GM12878 (cell line): Measurements from ENCODE around the gene CCDC178. TPM values are rescaled to one million over a fixed set of nuclear protein-coding genes. Genes with fewer than 3 reads are reported as not detected.

Experiments used
- ATAC-seq: fragments of 200-7000 bp; cut with Tn5 transposase; 3 replicates; pipeline ENCODE4 v1.9.1; 2020; ENCODE audit warnings: mild to moderate bottlenecking, moderate library complexity
- BruUV-seq: library from RNA; stranded (reverse); fragments of 400-500 nt; replicated peaks from 2 replicates; lab custom pipeline; 2021; lab: Mats Ljungman, UMichigan
- CTCF ChIA-PET: fragments of 300-600 bp; sonication (Branson Sonifier 250); formaldehyde crosslinking; extraction: SDS; loops from one replicate; lab custom pipeline; 2021; ENCODE audit warnings: inconsistent platforms; lab: Yijun Ruan, JAX
- POLR2A ChIA-PET: fragments of 350-600 bp; formaldehyde crosslinking; extraction: SDS; loops from one replicate; lab custom pipeline; 2021; ENCODE audit warnings: inconsistent platforms; lab: Charles Lee
- RAD21 ChIA-PET: fragments of 300-600 bp; sonication (Branson Sonifier 250); formaldehyde crosslinking; loops from one replicate; lab custom pipeline; 2023; ENCODE audit warnings: antibody characterized with exemption; ENCODE audit not compliant: unreplicated experiment; lab: Charles Lee
- SMC1A ChIA-PET: fragments of 300-600 bp; sonication (Branson Sonifier 250); formaldehyde crosslinking; loops from one replicate; lab custom pipeline; 2023; ENCODE audit not compliant: unreplicated experiment, uncharacterized antibody; lab: Charles Lee
- DNase-seq: peaks from one replicate; pipeline ENCODE4 v3.0.0-alpha.2; 2011; ENCODE audit warnings: low read depth, low spot score
- FAIRE-seq: peaks from 3 replicates; lab custom pipeline; 2011; peaks lifted over from hg19 to GRCh38; lab: Jason Lieb, UNC
- H2AFZ ChIP-seq: 2 replicates; pipeline ENCODE4 v1.6.0; 2011; ENCODE audit warnings: low read depth, low read length, control low read depth; ENCODE audit not compliant: control insufficient read depth
- H3K27ac ChIP-seq: 2 replicates; pipeline ENCODE4 v1.5.1; 2011; ENCODE audit warnings: control low read depth; ENCODE audit not compliant: control insufficient read depth, insufficient read depth
- H3K27me3 ChIP-seq, 2 experiments: replicated peaks in 1 of 2; 2 replicates each; pipeline versions ENCODE4 v1.6.0 to v1.6.1; 2011; ENCODE audit warnings: low read length in 1 of 2; ENCODE audit not compliant: control insufficient read depth in 2 of 2, insufficient read depth in 2 of 2
- H3K36me3 ChIP-seq, 2 experiments: 2 replicates each; pipeline ENCODE4 v1.5.1; 2011; ENCODE audit warnings: low read length in 1 of 2; ENCODE audit not compliant: control insufficient read depth in 2 of 2, insufficient read depth in 2 of 2
- H3K4me1 ChIP-seq: 2 replicates; pipeline ENCODE4 v1.6.1; 2011; ENCODE audit warnings: mild to moderate bottlenecking, low read length, moderate library complexity, mixed read lengths; ENCODE audit not compliant: control insufficient read depth, insufficient read depth
- H3K4me2 ChIP-seq: 2 replicates; pipeline ENCODE4 v1.6.0; 2011; ENCODE audit warnings: control low read depth; ENCODE audit not compliant: control insufficient read depth, insufficient read depth
- H3K4me3 ChIP-seq: fragments of 200-600 bp; sonication (generic); 2 replicates; pipeline ENCODE4 v1.5.1; 2016
- H3K79me2 ChIP-seq: 2 replicates; pipeline ENCODE4 v1.6.0; 2011; ENCODE audit warnings: low read length; ENCODE audit not compliant: control insufficient read depth, insufficient read depth
- H3K9ac ChIP-seq: 2 replicates; pipeline ENCODE4 v1.8.0; 2011; ENCODE audit warnings: low read length, control low read depth, mixed read lengths; ENCODE audit not compliant: control insufficient read depth, insufficient read depth
- H3K9me3 ChIP-seq: replicated peaks from 3 replicates; pipeline ENCODE4 v1.5.1; 2011; ENCODE audit warnings: mild to moderate bottlenecking, low read length; ENCODE audit not compliant: control insufficient read depth, insufficient read depth
- H4K20me1 ChIP-seq: 2 replicates; pipeline ENCODE4 v1.6.0; 2011; ENCODE audit not compliant: control insufficient read depth, insufficient read depth
- CHD4 ChIP-seq: fragments of 200-600 bp; sonication (generic); IDR thresholded peaks from 2 replicates; pipeline ENCODE4 v1.6.1; 2016; ENCODE audit warnings: mild to moderate bottlenecking
- MYB ChIP-seq: fragments of 150-350 bp; IDR thresholded peaks from 2 replicates; pipeline ENCODE4 v1.6.1; 2014; ENCODE audit warnings: mild to moderate bottlenecking, low read depth, low read length, borderline replicate concordance
- NFYB ChIP-seq: IDR thresholded peaks from 2 replicates; pipeline ENCODE4 v1.6.1; 2011; ENCODE audit warnings: low read depth, mild to moderate bottlenecking, low read length, improper control_type of control experiment, moderate library complexity; ENCODE audit not compliant: insufficient read depth
- NRF1 ChIP-seq: conservative IDR thresholded peaks from 2 replicates; pipeline ENCODE4 v1.6.1; 2011; ENCODE audit warnings: mild to moderate bottlenecking, low read depth, low read length, improper control_type of control experiment
- WGBS: methylation state at CpG from one replicate; pipeline ENCODE4 v1.1.6; 2016; ENCODE audit warnings: low lambda C conversion rate; ENCODE audit not compliant: insufficient replicate concordance, insufficient coverage; ENCODE audit errors: missing lambda C conversion rate; 5-methylcytosine and 5-hydroxymethylcytosine counted together
- in situ Hi-C: fragments of 300-500 bp; cut with MboI; formaldehyde crosslinking; loops from 9 replicates; pipeline ENCODE4 v1.14.3; 2018; ENCODE audit warnings: mixed read lengths
- intact Hi-C: fragments of 100-400 bp; cut with micrococcal nuclease; formaldehyde crosslinking; loops from one replicate; pipeline ENCODE4 v1.14.2; 2022; ENCODE audit not compliant: unreplicated experiment
- polyA plus RNA-seq, 11 experiments: library from polyadenylated mRNA; depleted of rRNA in 4 of 11; unstranded in 6 of 11; stranded (reverse) in 5 of 11; fragments of >200 nt; fragmentation: Nextera tagmentation in 4 of 11; fragmentation: Illumina TruSeq in 1 of 11; extraction: Ambion mirVana in 4 of 11; extraction: Trizol in 1 of 11; gene quantifications; 1 replicate in 1 of 11; 2 replicates in 10 of 11; pipeline versions ENCODE4 v1.2.1 to v1.2.3, GENCODE V29; 2011 to 2016; ENCODE audit warnings: inconsistent platforms in 2 of 11, missing spikeins in 2 of 11, low read depth in 1 of 11
- total RNA-seq, 4 experiments: library from RNA; depleted of rRNA in 3 of 4; stranded (reverse); fragments of >200 nt in 3 of 4; fragmentation: Illumina TruSeq in 1 of 4; extraction: Trizol in 1 of 4; gene quantifications; 2 replicates each; pipeline versions ENCODE4 v1.2.1 to v1.2.3, GENCODE V29; 2013 to 2021
- TF ChIP-seq, protein P1 (sequence below): fragments of 450-650 bp; IDR thresholded peaks from 2 replicates; pipeline ENCODE4 v1.6.1; 2017; ENCODE audit warnings: antibody characterized with exemption, mild to moderate bottlenecking, moderate library complexity

Gene CCDC178
- total and polyA plus RNA-seq, 10 of the 15 experiments (the other 5 are each of a cell fraction or from before 2014, with no cell fraction given): 0.04 TPM; not detected in 9

DNA sequence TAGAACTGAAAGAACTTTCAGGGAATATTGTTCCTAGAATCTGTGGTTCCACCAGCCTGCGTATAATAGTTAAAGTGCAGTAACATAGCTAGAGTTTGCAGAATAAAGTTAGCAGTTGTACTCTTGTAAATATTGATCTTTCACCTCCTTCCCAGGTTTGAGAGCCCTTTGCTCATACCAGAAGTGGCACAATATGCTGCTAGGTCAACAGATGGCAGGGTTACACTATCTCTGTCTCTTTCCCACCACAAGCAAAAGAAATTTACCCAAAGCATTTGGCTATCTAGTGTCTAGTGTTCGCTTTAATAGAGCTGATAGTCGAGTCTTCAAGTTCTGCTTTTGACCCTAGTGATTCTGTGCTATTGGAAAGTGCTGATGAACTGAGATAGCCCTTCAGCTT lies 548.7 kb downstream of the CCDC178 start:
- no TSS peak for BruUV-seq
- H3K4me1 ChIP-seq: no peaks in the 10 kb centered on the region
- no peaks in the 10 kb centered on the region for H3K79me2 ChIP-seq
- no peak overlapping the region for H3K4me2 ChIP-seq
- intact Hi-C loops: loop anchor here (5.0 kb wide), 1 partner anchor 51 kb away; no protein-coding TSS in a partner anchor
- ChIA-PET RAD21 (no interaction called here), POLR2A (no interaction called here), SMC1A (no interaction called here), CTCF (no interaction called here)
- 21% methylated on average over 3 of the region's 3 CpGs for WGBS
- H2AFZ ChIP-seq: no peak overlapping the region
- FAIRE-seq (no peak), DNase-seq (no peak), ATAC-seq (no peak)
- TF ChIP-seq NRF1: no peak
- TF ChIP-seq, protein P1, sequence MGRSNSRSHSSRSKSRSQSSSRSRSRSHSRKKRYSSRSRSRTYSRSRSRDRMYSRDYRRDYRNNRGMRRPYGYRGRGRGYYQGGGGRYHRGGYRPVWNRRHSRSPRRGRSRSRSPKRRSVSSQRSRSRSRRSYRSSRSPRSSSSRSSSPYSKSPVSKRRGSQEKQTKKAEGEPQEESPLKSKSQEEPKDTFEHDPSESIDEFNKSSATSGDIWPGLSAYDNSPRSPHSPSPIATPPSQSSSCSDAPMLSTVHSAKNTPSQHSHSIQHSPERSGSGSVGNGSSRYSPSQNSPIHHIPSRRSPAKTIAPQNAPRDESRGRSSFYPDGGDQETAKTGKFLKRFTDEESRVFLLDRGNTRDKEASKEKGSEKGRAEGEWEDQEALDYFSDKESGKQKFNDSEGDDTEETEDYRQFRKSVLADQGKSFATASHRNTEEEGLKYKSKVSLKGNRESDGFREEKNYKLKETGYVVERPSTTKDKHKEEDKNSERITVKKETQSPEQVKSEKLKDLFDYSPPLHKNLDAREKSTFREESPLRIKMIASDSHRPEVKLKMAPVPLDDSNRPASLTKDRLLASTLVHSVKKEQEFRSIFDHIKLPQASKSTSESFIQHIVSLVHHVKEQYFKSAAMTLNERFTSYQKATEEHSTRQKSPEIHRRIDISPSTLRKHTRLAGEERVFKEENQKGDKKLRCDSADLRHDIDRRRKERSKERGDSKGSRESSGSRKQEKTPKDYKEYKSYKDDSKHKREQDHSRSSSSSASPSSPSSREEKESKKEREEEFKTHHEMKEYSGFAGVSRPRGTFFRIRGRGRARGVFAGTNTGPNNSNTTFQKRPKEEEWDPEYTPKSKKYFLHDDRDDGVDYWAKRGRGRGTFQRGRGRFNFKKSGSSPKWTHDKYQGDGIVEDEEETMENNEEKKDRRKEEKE: no peak
- no peak for TF ChIP-seq CHD4
- TF ChIP-seq MYB: no peak
- no peak for TF ChIP-seq NFYB
- no peaks in the 10 kb centered on the region for H4K20me1 ChIP-seq
- H3K27ac ChIP-seq: no peak overlapping the region
- in situ Hi-C loops: no loop called here
- no peak overlapping the region for H3K9ac ChIP-seq
- H3K36me3 ChIP-seq: no peaks in the 10 kb centered on the region
- no peaks in the 10 kb centered on the region for H3K9me3 ChIP-seq
- no peaks in the 10 kb centered on the region for H3K27me3 ChIP-seq
- H3K4me3 ChIP-seq: no peak overlapping the region
